Stomach smooth muscle (tissue), 2 donors: Measurements from ENCODE around the gene UBTF.
A peak's percentile ranks its signal among the peaks of the same experiment; 100 is the strongest.

Source experiments
- H3K27ac ChIP-seq: one replicate; pipeline ENCODE4 v1.7.0; 2013; ENCODE audit warnings: mild to moderate bottlenecking, low read length, inconsistent platforms
- H3K27me3 ChIP-seq, 2 donors: one replicate each; pipeline ENCODE4 v1.7.0; 2013; ENCODE audit warnings: low read length in 2 of 2; ENCODE audit not compliant: insufficient read depth in 2 of 2, control insufficient read depth in 1 of 2
- H3K36me3 ChIP-seq, 2 donors: one replicate each; pipeline ENCODE4 v1.7.0; 2013; ENCODE audit warnings: low read length in 2 of 2; ENCODE audit not compliant: control insufficient read depth in 2 of 2, insufficient read depth in 2 of 2
- H3K4me1 ChIP-seq: one replicate; pipeline ENCODE4 v1.7.0; 2013; ENCODE audit warnings: low read length; ENCODE audit not compliant: control insufficient read depth, insufficient read depth
- H3K4me3 ChIP-seq, 2 donors: one replicate each; pipeline ENCODE4 v1.7.0; 2013; ENCODE audit warnings: low read length in 2 of 2
- H3K9ac ChIP-seq, 2 donors: one replicate each; pipeline ENCODE4 v1.7.0; 2013; ENCODE audit warnings: low read length in 2 of 2, mild to moderate bottlenecking in 1 of 2
- H3K9me3 ChIP-seq, 2 donors: one replicate each; pipeline ENCODE4 v1.7.0; 2013; ENCODE audit warnings: low read length in 2 of 2; ENCODE audit not compliant: control insufficient read depth in 2 of 2
- donor health status: healthy.
- donor health status: Pancreatic carcinoma.

The UBTF gene, protein sequence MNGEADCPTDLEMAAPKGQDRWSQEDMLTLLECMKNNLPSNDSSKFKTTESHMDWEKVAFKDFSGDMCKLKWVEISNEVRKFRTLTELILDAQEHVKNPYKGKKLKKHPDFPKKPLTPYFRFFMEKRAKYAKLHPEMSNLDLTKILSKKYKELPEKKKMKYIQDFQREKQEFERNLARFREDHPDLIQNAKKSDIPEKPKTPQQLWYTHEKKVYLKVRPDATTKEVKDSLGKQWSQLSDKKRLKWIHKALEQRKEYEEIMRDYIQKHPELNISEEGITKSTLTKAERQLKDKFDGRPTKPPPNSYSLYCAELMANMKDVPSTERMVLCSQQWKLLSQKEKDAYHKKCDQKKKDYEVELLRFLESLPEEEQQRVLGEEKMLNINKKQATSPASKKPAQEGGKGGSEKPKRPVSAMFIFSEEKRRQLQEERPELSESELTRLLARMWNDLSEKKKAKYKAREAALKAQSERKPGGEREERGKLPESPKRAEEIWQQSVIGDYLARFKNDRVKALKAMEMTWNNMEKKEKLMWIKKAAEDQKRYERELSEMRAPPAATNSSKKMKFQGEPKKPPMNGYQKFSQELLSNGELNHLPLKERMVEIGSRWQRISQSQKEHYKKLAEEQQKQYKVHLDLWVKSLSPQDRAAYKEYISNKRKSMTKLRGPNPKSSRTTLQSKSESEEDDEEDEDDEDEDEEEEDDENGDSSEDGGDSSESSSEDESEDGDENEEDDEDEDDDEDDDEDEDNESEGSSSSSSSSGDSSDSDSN

GRCh38 chr17:44219616-44220212 is at the start of gene UBTF:
Gene UBTF (minus strand): TSS chr17:44219675. CDS start chr17:44218229, 1,446 bp downstream.
- peaks cover 48% of the 10 kb centered on the region for H3K4me1 ChIP-seq
- peaks cover 18 to 25% of the 10 kb centered on the region in 2 donors for H3K36me3 ChIP-seq
- H3K9ac ChIP-seq = peak within 1 kb of the TSS; percentile 74 to 90
- no peaks in the 10 kb centered on the region for H3K9me3 ChIP-seq
- peak within 1 kb of the TSS; percentile 63 to 85 for H3K4me3 ChIP-seq
- peak within 1 kb of the TSS; percentile 93 for H3K27ac ChIP-seq
- H3K27me3 ChIP-seq = no peaks in the 10 kb centered on the region

GRCh38 chr17:44268709-44269534 is 49.4 kb upstream of the UBTF start:
- no peaks in the 10 kb centered on the region for H3K9me3 ChIP-seq
- H3K36me3 ChIP-seq = no peaks in the 10 kb centered on the region
- H3K27ac ChIP-seq = no peak overlapping the region
- H3K4me3 ChIP-seq = no peak overlapping the region
- H3K4me1 ChIP-seq = no peaks in the 10 kb centered on the region
- peaks cover 9 to 11% of the 10 kb centered on the region in 2 donors for H3K27me3 ChIP-seq
- H3K9ac ChIP-seq = no peak overlapping the region

- Histone ChIP-seq H3K27ac (no peak within 1 kb of the TSS), H3K27me3 (peaks cover 9 to 10% of the 10 kb centered on the region in 2 donors), H3K4me3 (no peak within 1 kb of the TSS), H3K36me3 (no peaks in the 10 kb centered on the region), H3K4me1 (no peaks in the 10 kb centered on the region), H3K9me3 (no peaks in the 10 kb centered on the region), H3K9ac (no peak within 1 kb of the TSS)
These were observed 48.5 kb upstream of the UBTF start, which contains the start of gene SLC4A1 for GRCh38 chr17:44267818-44268490. Gene SLC4A1 (minus strand): TSS chr17:44268135. CDS start chr17:44262866, 5,269 bp downstream.

DNA sequence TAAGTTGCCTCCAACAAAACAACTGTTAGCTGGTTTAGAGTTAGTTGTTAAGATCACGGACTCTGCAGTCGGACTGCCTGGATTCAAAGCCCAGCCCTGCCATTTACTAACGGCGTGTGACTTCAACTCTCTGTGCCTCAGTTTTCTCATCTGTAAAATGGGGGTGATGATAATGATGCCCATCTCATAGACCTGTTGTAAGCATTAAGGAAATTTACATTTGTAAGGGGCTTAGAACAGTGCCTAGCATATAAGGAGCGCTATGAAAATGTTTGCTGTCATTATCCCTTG is 47.6 kb upstream of the UBTF start:
- Histone ChIP-seq H3K9me3 (no peaks in the 10 kb centered on the region), H3K4me3 (no peak overlapping the region), H3K4me1 (no peaks in the 10 kb centered on the region), H3K36me3 (no peaks in the 10 kb centered on the region), H3K27ac (no peak overlapping the region), H3K9ac (no peak overlapping the region), H3K27me3 (peaks cover 3 to 11% of the 10 kb centered on the region in 2 donors)

DNA sequence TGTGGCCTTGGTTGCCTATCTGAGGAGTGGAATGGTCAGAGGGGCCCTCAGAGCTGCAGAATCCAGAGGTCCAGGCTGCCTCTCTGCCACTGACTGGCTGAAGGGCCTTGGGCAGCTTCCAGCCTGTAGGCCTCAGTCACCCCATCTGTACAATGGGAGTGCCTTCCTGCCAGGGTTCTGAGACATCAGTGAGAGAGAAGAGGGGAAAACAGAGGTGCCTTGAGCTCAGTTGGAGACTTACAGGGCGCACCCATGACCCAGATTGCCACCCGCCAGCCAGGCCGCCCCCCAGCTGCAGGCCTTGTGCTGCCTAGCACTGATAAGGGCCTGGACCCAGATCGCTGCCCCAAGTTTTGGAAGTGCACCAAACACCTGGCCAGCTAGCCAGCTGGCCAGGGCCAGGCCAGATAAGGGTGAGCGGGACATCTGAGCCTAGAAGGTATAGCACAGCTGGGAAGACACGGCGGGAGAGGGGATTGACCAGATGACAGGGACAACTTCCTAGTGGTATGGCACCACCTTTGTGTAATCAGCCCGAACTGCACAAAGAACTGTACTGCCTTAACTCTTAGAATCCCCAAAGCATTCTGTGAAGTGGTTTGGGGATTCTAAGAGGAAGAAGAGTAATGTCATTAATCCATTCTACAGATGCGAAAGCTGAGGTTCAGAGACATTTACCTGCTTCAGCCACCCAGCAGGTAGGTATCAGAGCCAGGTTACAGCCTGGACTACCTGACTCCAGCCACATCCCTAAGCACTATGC is 47.1 kb upstream of the UBTF start:
- no peak overlapping the region for H3K4me3 ChIP-seq
- H3K9ac ChIP-seq = no peak overlapping the region
- no peaks in the 10 kb centered on the region for H3K36me3 ChIP-seq
- H3K27me3 ChIP-seq = peaks cover 0 to 10% of the 10 kb centered on the region in 2 donors
- no peak overlapping the region for H3K27ac ChIP-seq
- no peaks in the 10 kb centered on the region for H3K4me1 ChIP-seq
- H3K9me3 ChIP-seq = no peaks in the 10 kb centered on the region

GRCh38 chr17:44263345-44263902 is 43.9 kb upstream of the UBTF start:
- Histone ChIP-seq H3K27ac (no peak overlapping the region), H3K36me3 (no peaks in the 10 kb centered on the region), H3K9ac (no peak overlapping the region), H3K4me1 (no peaks in the 10 kb centered on the region), H3K27me3 (peaks cover 0 to 7% of the 10 kb centered on the region in 2 donors), H3K4me3 (no peak overlapping the region), H3K9me3 (no peaks in the 10 kb centered on the region)

DNA sequence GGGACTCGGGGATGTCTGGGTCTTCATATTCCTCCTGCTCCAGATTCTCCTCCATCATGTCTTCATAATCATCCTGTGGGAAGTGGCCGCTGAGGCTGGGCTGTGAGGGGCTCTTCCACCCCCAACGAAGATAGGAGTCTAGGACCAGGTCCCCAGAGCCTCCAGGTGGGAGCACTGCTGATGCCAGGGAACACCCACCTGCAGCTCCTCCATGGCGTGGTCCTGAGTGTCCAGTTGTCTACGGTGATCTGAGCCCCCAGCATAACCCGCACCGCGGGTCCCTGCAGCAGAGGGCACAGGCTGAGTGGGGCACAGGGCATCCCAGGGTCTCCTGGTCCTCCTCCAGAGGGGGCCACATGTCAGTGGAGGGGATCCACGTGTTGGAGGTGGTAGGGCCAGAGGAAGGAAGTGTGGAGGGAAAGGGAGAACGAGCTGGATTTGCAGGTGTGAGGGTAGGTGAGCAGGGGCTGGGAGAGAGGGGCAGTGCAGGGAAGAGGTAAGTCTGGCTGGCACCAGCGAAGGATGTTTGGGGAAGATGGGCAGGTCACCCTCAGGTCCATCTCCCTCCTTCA is 43.3 kb upstream of the UBTF start:
- no peak overlapping the region for H3K27ac ChIP-seq
- no peak overlapping the region for H3K9ac ChIP-seq
- peaks cover 0 to 5% of the 10 kb centered on the region in 2 donors for H3K27me3 ChIP-seq
- no peaks in the 10 kb centered on the region for H3K9me3 ChIP-seq
- no peaks in the 10 kb centered on the region for H3K36me3 ChIP-seq
- H3K4me1 ChIP-seq = no peaks in the 10 kb centered on the region
- H3K4me3 ChIP-seq = no peak overlapping the region

DNA sequence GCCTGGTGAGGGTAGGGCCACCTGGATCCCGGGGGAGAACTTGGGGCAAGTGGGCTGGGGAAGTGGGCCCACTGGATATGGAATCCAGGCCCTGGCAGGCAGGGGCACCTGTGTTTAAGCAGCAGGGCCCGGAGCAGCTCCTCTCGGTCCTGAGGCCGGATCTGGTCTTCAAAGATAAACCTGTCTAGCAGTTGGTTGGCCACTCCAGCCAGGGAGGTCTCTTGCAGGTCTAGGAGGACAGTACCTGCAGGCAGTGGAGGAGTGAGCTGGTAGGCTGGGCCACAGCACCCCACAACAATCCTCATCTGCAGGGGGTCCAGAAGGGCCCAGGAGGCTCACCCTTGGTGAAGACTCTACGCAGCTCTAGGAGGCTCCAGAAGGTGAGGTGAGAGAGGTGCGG is 40.8 kb upstream of the UBTF start:
- Histone ChIP-seq H3K27ac (no peak overlapping the region), H3K9me3 (no peaks in the 10 kb centered on the region), H3K4me3 (no peak overlapping the region), H3K27me3 (peaks cover 0 to 5% of the 10 kb centered on the region in 2 donors), H3K9ac (no peak overlapping the region), H3K36me3 (no peaks in the 10 kb centered on the region), H3K4me1 (no peaks in the 10 kb centered on the region)

DNA sequence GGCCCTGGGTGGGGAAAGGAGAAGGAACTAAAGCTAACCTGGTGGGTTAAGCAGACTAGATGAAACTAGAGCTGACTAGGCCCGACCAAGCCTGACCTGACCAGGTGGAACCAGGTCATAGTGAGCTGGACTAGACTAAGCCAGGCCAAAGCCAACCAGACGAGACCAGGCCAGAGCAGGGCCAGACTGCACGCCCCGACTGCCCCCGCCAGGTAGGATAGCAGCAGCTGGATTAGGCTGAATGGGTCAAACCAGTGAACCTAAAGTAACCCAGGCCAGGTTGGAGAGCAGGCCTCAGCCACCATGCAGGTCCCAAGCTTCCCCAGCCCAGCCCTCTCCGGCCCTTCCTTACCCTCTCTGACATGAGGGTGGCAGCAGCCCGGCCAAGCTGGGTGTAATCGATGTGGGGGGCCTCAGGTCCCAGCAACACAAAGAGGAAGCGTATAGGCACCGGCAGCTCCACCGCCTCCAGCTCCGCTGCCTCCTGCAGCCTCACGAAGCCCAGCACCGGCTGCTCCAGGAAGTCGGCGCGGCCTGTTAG is 39.4 kb upstream of the UBTF start:
- Histone ChIP-seq H3K9me3 (no peaks in the 10 kb centered on the region), H3K9ac (no peak overlapping the region), H3K4me1 (no peaks in the 10 kb centered on the region), H3K4me3 (no peak overlapping the region), H3K27me3 (peaks cover 0 to 5% of the 10 kb centered on the region in 2 donors), H3K36me3 (no peaks in the 10 kb centered on the region), H3K27ac (no peak overlapping the region)
